Omental fat pad (tissue), 4 donors: ENCODE results near the gene MBL2. TPM values are rescaled to one million over a fixed set of nuclear protein-coding genes. Genes with fewer than 3 reads are reported as not detected.

Experiments
- ATAC-seq: fragments of 150-250 bp; one replicate; pipeline ENCODE4 v1.9.1; 2016; ENCODE audit warnings: mild to moderate bottlenecking, moderate library complexity; ENCODE audit not compliant: low FRiP score
- DNase-seq: peaks from one replicate; pipeline ENCODE4 v3.0.0-alpha.2; 2019; ENCODE audit warnings: low spot score
- CTCF ChIP-seq, 3 donors: fragments of 450-650 bp; IDR thresholded peaks; one replicate each; pipeline ENCODE4 v1.5.1; 2016 to 2017; ENCODE audit warnings: antibody characterized with exemption in 3 of 3, mild to moderate bottlenecking in 3 of 3, moderate library complexity in 2 of 3
- total RNA-seq, 4 donors: library from RNA; depleted of rRNA; stranded (reverse); fragments of >200 nt; gene quantifications; one replicate each; pipeline ENCODE4 v1.1.0, GENCODE V29; 2016

The MBL2 gene
- total RNA-seq, 4 donors from 2014 or later: not detected

- TF ChIP-seq CTCF (IDR thresholded peaks at IDR 0.05): no peak
- DNase-seq: no peak
- no peak for ATAC-seq
These were observed 10.5 kb downstream of the MBL2 start for GRCh38 chr10:52762088-52762487.

GRCh38 chr10:52759154-52759553 lies 13.4 kb downstream of the MBL2 start:
- no peak for TF ChIP-seq CTCF (IDR thresholded peaks at IDR 0.05)
- ATAC-seq (no peak), DNase-seq (no peak)

GRCh38 chr10:52758406-52758805 lies 14.2 kb downstream of the MBL2 start:
- ATAC-seq (no peak), DNase-seq (no peak)
- no peak for TF ChIP-seq CTCF (IDR thresholded peaks at IDR 0.05)

- ATAC-seq (no peak), DNase-seq (no peak)
- TF ChIP-seq CTCF (IDR thresholded peaks at IDR 0.05): no peak
These were observed 14.8 kb downstream of the MBL2 start for GRCh38 chr10:52757773-52758172.

GRCh38 chr10:52756966-52757365 lies 15.6 kb downstream of the MBL2 start:
- TF ChIP-seq CTCF (IDR thresholded peaks at IDR 0.05): no peak

GRCh38 chr10:52756295-52756694 lies 16.3 kb downstream of the MBL2 start:
- ATAC-seq: no peak
- TF ChIP-seq CTCF (IDR thresholded peaks at IDR 0.05): no peak
- no peak for DNase-seq

More at GRCh38 chr10:52756966-52757365, 15.6 kb downstream of the MBL2 start:
- no peak for DNase-seq
- no peak for ATAC-seq

GRCh38 chr10:52755297-52756062 lies 17.1 kb downstream of the MBL2 start:
- no peak for DNase-seq
- TF ChIP-seq CTCF (IDR thresholded peaks at IDR 0.05): no peak
- ATAC-seq: no peak
